GM12878 (cell line): Measurements from ENCODE around the gene GPR152. TPM values are rescaled to one million over a fixed set of nuclear protein-coding genes. Genes with fewer than 3 reads are reported as not detected.
A peak's percentile ranks its signal among the peaks of the same experiment; 100 is the strongest.

Experiments
- ASH2L ChIP-seq: fragments of 300-600, 200-600 bp; sonication (generic); IDR thresholded peaks from 2 replicates; pipeline ENCODE4 v1.6.1; 2017; ENCODE audit warnings: low read depth, mild to moderate bottlenecking, borderline replicate concordance
- ATF3 ChIP-seq: IDR thresholded peaks from 2 replicates; pipeline ENCODE4 v1.6.1; 2011; ENCODE audit warnings: low read depth, mild to moderate bottlenecking, low read length, moderate library complexity, borderline replicate concordance; ENCODE audit errors: extremely low read depth
- BCL3 ChIP-seq: IDR thresholded peaks from 2 replicates; pipeline ENCODE4 v1.6.1; 2011; ENCODE audit warnings: borderline replicate concordance, low read depth, mild to moderate bottlenecking, moderate library complexity, low read length; ENCODE audit not compliant: insufficient read depth, poor library complexity, severe bottlenecking
- CHD2 ChIP-seq: IDR thresholded peaks from 2 replicates; pipeline ENCODE4 v1.6.1; 2011; ENCODE audit warnings: low read depth, low read length, improper control_type of control experiment, borderline replicate concordance
- FOXM1 ChIP-seq: IDR thresholded peaks from 2 replicates; pipeline ENCODE4 v1.6.1; 2012; ENCODE audit warnings: low read depth, mild to moderate bottlenecking, inconsistent platforms, low read length, moderate library complexity
- HDGF ChIP-seq: fragments of 450-650 bp; IDR thresholded peaks from 2 replicates; pipeline ENCODE4 v1.6.1; 2016; ENCODE audit warnings: antibody characterized with exemption
- KDM1A ChIP-seq: fragments of 200-600 bp; sonication (generic); IDR thresholded peaks from 2 replicates; pipeline ENCODE4 v1.6.1; 2016; ENCODE audit warnings: borderline replicate concordance
- LARP7 ChIP-seq: fragments of 450-650 bp; IDR thresholded peaks from 2 replicates; pipeline ENCODE4 v1.6.1; 2017; ENCODE audit warnings: mild to moderate bottlenecking
- NFIC ChIP-seq: IDR thresholded peaks from 2 replicates; pipeline ENCODE4 v1.6.1; 2012; ENCODE audit warnings: low read depth, mild to moderate bottlenecking, inconsistent platforms, low read length, moderate library complexity
- POLR2A ChIP-seq: IDR thresholded peaks from 2 replicates; pipeline ENCODE4 v1.6.1; 2011; ENCODE audit warnings: low read depth, mild to moderate bottlenecking, low read length
- RAD21 ChIP-seq: IDR thresholded peaks from 2 replicates; pipeline ENCODE4 v1.6.1; 2011; ENCODE audit warnings: mild to moderate bottlenecking, low read depth, low read length, moderate library complexity; ENCODE audit not compliant: insufficient read depth
- STAT1 ChIP-seq: fragments of 450-650 bp; conservative IDR thresholded peaks from 2 replicates; pipeline ENCODE4 v1.6.1; 2014; ENCODE audit warnings: antibody characterized with exemption, mild to moderate bottlenecking
- TBL1XR1 ChIP-seq: IDR thresholded peaks from 2 replicates; pipeline ENCODE4 v1.6.1; 2012; ENCODE audit warnings: low read depth, low read length, improper control_type of control experiment
- TCF12 ChIP-seq: IDR thresholded peaks from 2 replicates; pipeline ENCODE4 v1.6.1; 2011; ENCODE audit warnings: low read depth, mild to moderate bottlenecking, low read length
- USF1 ChIP-seq: IDR thresholded peaks from 2 replicates; pipeline ENCODE4 v1.6.1; 2011; ENCODE audit warnings: borderline replicate concordance, low read depth, mild to moderate bottlenecking, moderate library complexity, mixed read lengths, low read length; ENCODE audit not compliant: insufficient read depth; ENCODE audit errors: extremely low read length
- YBX1 ChIP-seq: fragments of 450-650 bp; IDR thresholded peaks from 2 replicates; pipeline ENCODE4 v1.6.1; 2016; ENCODE audit warnings: antibody characterized with exemption
- ZBTB40 ChIP-seq: fragments of 450-650 bp; IDR thresholded peaks from 2 replicates; pipeline ENCODE4 v1.6.1; 2016; ENCODE audit warnings: mild to moderate bottlenecking, moderate library complexity, borderline replicate concordance
- ZNF207 ChIP-seq: fragments of 450-650 bp; IDR thresholded peaks from 2 replicates; pipeline ENCODE4 v1.6.1; 2014; ENCODE audit warnings: antibody characterized with exemption, mild to moderate bottlenecking, borderline replicate concordance
- ZNF217 ChIP-seq: fragments of 450-650 bp; IDR thresholded peaks from 2 replicates; pipeline ENCODE4 v1.6.1; 2017; ENCODE audit warnings: antibody characterized with exemption, mild to moderate bottlenecking
- ZNF687 ChIP-seq: fragments of 450-650 bp; IDR thresholded peaks from 2 replicates; pipeline ENCODE4 v1.6.1; 2017; ENCODE audit warnings: mild to moderate bottlenecking, moderate library complexity
- polyA plus RNA-seq, 11 experiments: library from polyadenylated mRNA; depleted of rRNA in 4 of 11; unstranded in 6 of 11; stranded (reverse) in 5 of 11; fragments of >200 nt; fragmentation: Nextera tagmentation in 4 of 11; fragmentation: Illumina TruSeq in 1 of 11; extraction: Ambion mirVana in 4 of 11; extraction: Trizol in 1 of 11; gene quantifications; 1 replicate in 1 of 11; 2 replicates in 10 of 11; pipeline versions ENCODE4 v1.2.1 to v1.2.3, GENCODE V29; 2011 to 2016; ENCODE audit warnings: inconsistent platforms in 2 of 11, missing spikeins in 2 of 11, low read depth in 1 of 11
- total RNA-seq, 4 experiments: library from RNA; depleted of rRNA in 3 of 4; stranded (reverse); fragments of >200 nt in 3 of 4; fragmentation: Illumina TruSeq in 1 of 4; extraction: Trizol in 1 of 4; gene quantifications; 2 replicates each; pipeline versions ENCODE4 v1.2.1 to v1.2.3, GENCODE V29; 2013 to 2021

Gene GPR152
- total and polyA plus RNA-seq, 10 of the 15 experiments (the other 5 are each of a cell fraction or from before 2014, with no cell fraction given), result not detected

GRCh38 chr11:67409261-67409666 is 43.3 kb downstream of the GPR152 start (continued):
- TF ChIP-seq TCF12 (peak; percentile 91), ATF3 (no peak), BCL3 (no peak), POLR2A (peak; percentile 83), FOXM1 (no peak), ZNF217 (no peak), ZNF207 (no peak), YBX1 (no peak), ZNF687 (peak; percentile 88), LARP7 (no peak), RAD21 (no peak), CHD2 (no peak), ASH2L (no peak), HDGF (no peak), NFIC (no peak), USF1 (no peak), KDM1A (no peak), ZBTB40 (no peak), STAT1 (no peak), TBL1XR1 (no peak)
